Hematopoietic multipotent progenitor cell treated with erythropoietin and hydrocortisone succinate and interleukin-3 and kit ligand, for 8 days (in vitro differentiated cells): ENCODE data around the gene ELOVL2.

Source experiments
- DNase-seq: peaks from one replicate; pipeline ENCODE4 v3.0.0-alpha.2; 2015

Gene ELOVL2

DNA sequence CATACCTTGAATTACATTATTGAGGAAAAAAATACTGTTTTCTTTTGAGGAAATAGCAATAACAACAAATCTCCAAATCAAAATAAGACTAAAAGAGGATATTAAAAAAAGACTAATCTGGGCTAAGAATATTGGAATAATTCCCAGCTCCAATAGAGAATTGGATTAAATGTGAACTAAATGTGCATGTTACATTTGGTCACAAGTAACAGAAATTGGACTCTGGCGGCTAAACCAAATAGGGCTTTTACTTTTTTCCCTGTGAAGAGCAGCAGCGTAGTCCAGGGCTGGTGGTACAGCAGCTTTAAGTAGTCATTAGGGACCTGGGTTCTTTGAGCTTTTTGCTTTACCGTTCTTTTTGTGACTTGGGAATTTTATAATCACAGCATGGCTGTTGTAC lies 71.9 kb downstream of the ELOVL2 start:
- no peak for DNase-seq

DNA sequence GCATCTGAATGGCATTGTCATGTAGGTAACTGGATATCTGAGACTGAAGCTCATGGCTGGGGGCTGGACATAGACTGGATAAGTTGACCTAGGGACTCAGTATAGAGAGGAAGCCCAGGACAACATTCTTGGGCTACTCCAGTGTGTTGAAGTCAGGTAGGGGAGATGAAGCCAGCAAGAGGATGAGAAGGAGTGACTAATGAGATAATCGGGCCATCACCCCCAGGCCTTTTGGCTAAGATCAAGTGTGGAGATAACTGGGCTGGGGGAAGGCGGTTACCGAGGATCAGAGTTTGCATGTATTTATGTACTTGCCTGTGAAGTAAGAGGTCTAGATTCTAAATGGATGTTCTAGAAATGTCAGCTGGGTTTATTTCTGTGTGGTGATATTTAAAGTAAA lies 73.4 kb downstream of the ELOVL2 start:
- no peak for DNase-seq

DNA sequence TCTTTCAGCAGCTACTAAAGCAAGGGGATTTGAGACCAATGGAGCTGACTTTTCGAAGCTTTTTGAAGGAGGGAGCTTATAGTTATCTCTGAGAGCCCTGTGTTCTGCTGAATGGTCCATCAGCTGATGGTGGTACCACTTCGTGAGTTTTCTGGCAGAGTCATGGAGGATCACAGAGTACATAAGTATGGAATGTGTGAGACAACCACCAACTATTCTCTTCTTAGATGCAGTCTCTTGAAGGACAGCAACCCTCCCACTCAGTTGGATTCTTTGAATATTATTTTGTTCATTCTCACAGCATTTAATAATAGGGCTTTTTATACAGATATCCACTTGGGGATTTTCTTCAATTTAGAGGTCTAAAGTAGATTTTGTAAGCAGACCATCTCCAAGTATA lies 75.3 kb downstream of the ELOVL2 start:
- no peak for DNase-seq

DNA sequence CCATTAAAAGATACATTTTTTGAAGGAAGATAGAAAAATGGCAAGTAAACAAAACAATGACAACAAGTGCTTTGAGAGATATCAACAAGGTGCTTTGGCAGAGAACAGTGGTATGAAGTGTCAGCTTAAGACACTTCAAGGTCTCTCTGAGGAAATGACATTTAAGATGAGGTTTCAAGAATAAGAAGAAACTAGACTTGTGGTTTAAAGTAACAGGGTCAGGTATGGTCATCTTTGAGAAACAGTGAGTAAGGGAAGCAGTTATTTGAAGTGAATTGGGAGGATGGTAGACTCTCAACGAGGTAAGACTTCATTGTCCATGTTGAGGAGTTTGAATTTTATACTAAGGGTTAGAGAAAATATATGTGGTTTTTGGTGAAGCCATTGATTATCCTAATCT lies 79.4 kb downstream of the ELOVL2 start:
- DNase-seq, result no peak

DNA sequence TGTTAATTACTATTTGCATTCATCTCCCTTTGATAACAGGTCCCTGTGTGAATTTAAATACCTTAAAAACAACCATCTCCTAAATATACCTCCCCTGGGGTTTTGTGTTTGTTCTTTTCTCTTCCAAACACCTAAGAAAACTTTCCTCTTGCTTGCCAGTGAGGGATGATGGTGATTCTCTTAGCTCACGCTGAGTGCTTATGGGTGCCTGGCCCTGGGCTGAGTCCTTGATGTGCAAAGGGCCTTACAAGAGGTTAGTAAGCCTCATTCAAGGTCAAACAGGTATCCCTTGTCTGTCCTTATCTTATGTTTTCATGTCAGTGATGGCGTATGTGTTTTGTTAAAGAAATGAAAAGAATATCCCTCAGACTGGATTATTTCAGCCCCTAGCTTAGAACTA lies 81.0 kb downstream of the ELOVL2 start:
- no peak for DNase-seq

DNA sequence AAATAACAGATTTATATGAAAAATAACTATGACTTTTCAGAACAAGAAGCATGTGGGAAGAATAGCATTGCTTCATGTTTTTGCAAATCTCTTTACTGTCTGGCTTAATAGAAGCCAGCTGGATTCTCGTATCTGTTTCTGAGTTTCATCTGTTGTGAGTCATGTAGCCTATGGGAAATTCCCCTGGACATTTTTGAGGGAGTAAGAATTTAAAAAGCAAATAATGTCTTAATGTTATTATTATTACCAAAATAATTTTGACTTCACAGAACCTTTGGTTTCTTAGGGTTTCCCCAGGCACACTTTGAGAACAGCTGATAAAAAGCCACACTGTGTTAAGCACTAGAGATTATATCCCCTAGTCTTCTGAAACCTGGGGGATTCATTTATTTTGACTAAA lies 81.4 kb downstream of the ELOVL2 start:
- no peak for DNase-seq

DNA sequence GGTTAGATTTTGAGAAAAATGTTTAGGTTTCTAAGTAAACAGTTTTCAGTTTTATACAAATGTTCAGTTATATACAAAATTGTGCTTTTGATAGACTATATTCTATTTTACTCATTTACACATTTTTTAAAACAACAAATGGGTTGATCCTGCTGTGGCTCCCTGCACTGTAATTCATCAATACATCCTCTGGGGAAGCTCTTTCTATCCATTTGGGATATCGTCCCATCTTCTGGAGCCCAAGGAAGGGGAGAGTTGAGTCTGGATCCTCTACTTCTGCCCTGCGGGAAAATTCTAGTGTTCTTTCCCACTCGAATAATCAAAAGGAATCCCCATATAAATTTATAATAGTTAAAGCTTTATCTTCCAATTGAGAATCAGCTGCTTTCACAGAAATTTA lies 82.3 kb downstream of the ELOVL2 start:
- no peak for DNase-seq

DNA sequence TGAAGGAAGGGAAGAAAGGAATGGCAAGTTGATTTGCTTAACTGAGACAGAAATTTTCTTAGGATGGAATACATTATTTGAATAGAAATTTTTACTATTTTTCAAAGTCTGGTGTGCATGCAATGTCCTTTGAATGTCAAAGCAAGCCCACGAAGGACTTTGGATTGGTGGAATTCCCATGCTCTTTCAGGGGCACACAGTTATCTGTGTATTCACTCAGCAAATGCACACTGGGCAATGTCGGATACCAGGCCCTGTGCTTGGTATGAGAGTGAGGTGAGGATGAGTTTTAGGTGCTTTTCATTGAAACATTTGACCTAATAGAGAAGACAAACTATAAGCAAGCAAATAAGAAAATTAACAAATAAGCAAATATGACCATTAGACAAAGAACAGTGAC lies 83.9 kb downstream of the ELOVL2 start:
- DNase-seq, result no peak

DNA sequence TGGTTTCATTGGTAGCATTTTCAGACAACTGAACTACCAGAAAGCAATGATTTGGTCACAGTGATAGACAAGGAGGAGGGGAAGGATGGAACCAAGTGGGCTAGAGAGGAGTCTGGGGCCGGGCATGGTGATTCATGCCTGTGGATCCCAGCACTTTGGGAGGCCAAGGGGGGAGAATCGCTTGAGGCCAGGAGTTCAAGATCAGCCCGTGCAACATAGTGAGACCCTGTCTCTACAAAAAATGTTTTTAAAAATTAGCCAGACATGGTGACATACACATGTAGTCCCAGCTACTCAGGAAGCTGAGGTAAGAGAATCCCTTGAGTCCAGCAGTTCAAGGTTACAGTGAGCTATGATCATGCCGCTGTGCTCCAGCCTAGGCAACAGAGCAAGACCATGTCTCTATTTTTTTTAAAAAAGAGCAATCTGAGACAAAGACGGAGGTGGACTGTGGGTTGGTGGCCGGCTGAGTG lies 86.7 kb downstream of the ELOVL2 start:
- DNase-seq, result no peak

DNA sequence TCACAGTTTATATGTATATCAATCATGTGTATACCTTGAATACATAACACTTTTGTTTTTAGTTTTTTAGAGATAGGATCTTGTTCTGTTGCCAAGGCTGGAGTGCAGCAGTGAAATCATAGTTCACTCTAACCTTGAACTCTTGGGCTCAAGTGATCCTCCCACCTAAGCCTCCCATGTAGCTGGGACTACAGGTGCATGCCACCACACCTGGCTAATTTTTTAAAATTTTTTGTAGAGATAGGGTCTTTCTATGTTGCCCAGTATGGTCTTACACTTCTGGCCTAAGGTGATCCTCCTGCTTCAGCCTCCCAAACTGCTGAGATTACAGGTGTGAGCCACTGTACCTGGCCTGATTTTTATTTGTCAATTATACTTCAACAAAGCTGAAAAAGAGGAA lies 87.3 kb downstream of the ELOVL2 start:
- DNase-seq, result no peak

DNA sequence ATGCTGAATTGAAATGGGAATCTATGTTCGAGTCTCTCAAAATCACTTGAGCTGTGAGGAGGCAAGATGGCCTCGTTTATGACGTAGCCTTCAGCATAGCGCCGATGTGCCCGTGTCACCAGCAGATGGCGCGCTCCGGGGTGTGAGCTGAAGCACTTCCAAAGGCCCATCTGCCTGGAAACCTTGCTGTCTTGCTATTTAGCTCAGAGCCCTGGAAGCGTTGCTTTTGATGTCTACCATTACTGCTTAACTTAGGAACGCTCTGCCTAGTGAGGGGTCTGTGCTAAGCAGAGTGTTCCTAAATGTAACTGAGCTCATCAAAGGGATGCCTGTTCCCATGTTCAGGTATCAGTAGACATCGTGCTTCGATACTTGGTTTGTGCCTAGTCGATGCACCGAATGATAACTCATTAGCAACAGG lies 89.5 kb downstream of the ELOVL2 start:
- peak; percentile 65 for DNase-seq

DNA sequence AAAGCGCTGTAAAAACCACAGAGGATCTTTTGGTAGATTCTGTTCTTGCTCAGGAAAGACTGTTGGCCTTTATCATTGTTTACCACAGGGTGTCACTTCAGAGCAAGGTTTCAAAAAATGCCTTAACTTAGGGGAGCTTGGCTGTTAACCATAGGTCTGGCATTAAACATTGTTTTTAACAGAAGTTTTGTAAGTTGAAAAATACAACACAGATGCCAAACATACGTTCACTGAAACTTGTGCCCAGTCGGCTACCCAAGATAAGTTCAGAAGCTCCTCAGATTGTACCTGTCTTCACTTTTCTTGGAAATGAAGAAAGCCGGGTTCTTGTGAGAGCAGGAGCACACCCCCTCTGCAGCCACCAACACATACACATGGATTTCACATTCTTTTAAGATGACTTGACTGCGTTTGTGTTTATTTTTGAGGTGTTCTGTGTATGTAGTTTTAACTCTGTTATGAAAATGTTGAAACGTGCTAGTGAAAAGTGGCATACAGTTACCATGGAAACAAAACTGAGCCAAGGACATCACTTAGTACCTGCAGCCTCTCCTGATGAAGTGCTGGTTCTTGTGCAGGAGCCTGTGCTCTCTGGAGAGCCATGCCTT lies 92.3 kb downstream of the ELOVL2 start:
- DNase-seq, result peak; percentile 39

DNA sequence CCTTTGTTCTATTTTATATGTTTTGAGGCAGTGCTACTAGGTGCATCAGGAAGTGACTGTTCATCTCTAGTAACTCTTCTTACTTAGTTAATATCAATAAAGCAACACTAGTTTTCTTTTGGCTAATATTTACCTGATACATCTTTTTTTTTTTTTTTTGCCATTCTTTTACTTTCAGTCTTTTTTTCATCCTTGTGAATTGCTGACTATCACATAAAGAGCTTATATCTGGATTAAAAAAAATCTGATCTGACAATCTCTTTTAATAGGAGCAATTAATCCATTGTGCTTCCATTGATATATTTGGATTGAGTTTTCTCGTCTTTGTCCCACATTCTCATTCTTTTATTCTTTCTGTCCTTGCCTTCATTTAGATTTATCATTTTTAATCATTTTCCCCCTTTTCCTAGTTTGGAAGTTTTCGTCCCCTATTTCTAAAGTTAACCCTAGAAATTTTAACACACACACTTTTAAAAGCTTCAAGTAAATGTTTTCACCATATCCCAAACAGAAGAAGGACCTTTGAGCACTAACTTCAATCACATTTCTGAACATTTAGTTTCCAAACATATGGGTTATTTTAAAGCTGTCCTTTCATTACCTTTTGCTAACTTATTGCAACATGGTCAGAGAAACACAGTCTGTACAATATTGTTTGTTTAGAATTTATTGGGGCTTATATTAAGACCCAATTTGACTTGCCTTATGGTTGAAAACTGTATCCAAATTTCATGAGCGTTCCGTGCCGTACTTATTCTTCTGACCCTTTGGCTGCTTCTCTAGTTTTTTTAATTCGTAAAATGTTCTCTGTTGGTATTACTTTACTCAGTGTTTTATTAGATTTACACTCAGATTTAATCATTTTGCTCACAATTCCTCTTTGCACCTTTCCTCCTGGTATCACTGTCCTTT lies 94.3 kb downstream of the ELOVL2 start:
- DNase-seq, result no peak

DNA sequence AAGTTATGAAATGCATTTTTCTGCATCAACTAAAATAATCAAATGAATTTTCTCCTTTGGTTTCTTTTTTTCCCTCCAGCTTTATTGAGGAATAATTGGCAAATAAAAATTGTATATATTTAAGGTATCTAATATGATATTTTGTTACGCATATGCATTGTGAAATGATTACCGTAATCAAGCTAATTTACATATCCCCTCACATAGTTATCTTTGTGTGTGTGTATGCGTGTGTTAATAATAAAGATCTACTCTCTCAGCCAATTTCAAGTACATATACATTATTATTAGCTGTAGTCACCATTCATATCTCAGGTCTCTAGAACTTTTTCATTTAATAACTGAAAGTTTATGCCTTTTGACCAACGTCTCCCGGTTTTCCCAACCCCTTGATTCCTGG lies 96.1 kb downstream of the ELOVL2 start:
- no peak for DNase-seq

DNA sequence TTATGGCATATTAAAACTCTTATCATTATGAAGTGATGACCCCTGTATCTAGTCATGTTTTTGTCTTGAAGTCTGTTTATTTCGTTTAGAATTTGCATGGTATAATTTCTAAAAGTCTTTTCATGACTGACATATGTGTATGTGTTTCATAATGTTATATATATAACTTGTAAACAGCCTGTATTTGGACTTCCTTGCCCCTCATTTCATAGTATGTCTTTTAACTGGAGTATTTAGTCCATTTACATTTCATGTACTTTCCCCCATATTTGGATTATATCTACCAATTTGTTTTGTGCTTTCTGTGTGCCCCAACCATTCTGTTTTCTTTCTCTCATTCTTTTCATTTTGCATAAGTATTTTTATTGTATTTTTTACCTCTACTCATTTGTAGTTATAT lies 98.3 kb downstream of the ELOVL2 start:
- no peak for DNase-seq

DNA sequence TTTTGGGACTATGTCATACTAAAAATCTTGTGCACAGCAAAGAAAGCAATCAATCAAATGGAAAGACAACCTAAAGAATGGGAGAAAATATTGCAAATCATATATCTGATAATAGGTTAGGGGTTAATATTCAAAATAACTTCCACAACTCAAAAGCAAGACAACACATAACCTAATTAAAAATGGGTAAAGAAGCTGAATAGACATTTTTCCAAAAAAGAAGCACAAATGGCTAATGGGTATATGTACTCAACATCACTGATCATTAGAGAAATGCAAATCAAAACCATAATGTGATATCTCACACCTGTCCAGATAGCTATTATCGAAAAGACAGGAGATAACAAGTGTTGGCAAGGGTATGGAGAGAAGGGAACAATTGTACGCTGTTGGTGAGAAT lies 104.3 kb downstream of the ELOVL2 start:
- no peak for DNase-seq

DNA sequence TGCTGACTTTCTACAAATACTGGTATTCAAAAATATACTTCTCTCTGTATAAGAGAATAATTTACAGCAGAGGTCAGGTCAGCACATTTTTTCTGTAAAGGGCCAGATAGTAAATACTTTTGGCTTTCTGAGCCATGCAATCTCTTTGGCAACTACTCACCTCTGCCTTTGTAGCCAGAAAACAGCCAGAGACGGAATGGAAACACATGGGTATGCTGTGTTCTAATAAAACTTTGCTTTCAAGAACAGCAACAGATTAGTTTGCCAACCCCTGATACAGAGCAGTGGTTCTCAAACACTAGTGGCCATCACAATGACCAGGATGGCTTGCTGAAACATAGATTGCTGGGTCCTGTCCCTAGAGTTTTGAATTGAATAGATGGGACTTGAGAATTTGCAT lies 111.0 kb downstream of the ELOVL2 start:
- no peak for DNase-seq
